GM19452 (cell line): Measurements from ENCODE around the gene GNA15.

Source experiments
- ATAC-seq: cut with Tn5 transposase; IDR thresholded peaks from one replicate; pipeline ENCODE4 v1.9.1; 2021; ENCODE audit not compliant: unreplicated experiment

The GNA15 gene

GRCh38 chr19:3120611-3121276 lies 15.1 kb upstream of the GNA15 start:
- ATAC-seq = no peak

DNA sequence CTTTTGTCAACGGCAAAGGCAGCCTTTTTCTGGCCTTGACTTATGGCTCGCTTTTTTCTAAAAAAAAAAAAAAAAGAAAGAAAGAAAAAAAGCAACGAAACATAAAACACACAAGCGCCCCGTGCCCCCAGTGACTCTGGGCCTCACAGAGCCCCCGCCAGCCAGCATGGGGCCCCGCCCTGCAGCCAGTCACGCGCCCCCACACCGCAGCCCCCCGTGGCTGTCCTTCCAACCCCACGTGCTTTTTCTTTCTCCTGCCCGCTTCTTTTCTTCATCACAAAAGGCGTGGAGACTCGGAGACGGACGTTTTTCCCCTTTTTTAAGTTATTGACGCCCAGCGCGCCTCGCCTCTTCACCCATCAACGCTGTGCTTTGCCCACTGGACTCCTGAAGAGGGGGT lies 14.4 kb upstream of the GNA15 start:
- ATAC-seq = no peak

GRCh38 chr19:3121821-3122511 lies 13.9 kb upstream of the GNA15 start:
- ATAC-seq = no peak

- no peak for ATAC-seq
Observed at GRCh38 chr19:3122512-3122870, 13.3 kb upstream of the GNA15 start.

DNA sequence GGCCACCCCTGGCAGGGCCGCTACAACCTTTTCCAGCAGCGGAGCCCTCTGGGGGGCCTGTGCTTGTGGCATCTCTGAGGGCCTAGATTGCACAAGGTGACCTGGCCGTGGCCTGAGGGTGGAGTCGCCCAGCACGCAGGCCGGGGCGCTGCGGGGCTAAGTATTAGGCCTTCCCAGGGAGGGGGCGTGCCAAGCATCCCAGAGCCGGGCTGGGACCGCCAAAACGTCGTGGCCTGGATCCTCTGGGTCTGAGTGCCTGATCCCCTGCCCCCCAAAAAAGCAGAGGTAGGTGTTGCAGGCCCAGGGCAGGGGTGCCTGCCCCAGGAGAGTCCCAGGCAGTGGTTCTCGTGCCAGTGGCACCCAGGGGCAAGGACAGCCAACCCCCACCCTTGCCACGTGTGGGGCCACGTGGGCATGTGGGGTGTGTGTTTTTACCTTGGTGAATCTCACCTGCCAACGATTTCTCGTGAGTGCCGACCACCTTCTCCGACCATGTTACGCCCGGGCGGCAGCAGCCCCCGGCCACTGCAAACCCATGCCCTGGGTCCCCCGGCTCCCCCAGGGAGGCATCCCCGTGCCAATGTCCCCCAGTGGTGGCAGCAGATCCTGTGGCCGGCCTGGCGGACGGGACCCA lies 12.6 kb upstream of the GNA15 start:
- no peak for ATAC-seq

- ATAC-seq = no peak
Observed at GRCh38 chr19:3123956-3124355, 11.9 kb upstream of the GNA15 start.

GRCh38 chr19:3124630-3125029 lies 11.2 kb upstream of the GNA15 start:
- no peak for ATAC-seq

DNA sequence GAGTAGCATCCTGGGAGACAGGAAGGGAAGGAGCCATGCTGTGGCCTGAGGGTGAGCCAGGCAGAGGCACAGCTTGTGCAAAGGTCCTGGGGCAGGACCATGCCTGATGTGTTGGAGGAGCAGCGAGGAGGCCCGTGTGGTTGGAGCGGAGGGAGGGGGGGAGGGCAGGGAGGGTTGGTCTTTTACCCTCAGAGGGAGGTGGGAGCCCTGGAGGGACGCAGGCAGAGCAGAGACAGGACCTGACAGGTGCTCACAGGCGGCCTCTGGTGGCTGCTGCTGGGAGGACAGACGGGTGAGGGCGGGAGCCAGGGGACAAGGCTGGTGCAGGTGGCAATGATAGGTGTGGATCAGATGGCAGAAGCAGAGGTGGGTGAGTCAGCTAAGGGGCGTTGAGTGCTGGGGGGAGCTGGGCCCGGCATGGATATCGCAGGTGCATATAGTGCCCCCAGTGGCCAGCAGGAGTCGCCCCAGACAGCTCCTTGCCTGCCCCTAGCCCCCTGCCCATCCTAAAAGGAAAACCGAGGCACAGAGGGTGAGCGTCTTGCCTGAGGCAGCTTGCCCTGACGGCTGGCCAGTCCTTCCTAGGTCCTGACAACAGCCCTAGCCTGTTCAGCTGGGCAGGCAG lies 9.8 kb upstream of the GNA15 start:
- no peak for ATAC-seq

GRCh38 chr19:3129112-3129511 lies 6.7 kb upstream of the GNA15 start:
- ATAC-seq = no peak

DNA sequence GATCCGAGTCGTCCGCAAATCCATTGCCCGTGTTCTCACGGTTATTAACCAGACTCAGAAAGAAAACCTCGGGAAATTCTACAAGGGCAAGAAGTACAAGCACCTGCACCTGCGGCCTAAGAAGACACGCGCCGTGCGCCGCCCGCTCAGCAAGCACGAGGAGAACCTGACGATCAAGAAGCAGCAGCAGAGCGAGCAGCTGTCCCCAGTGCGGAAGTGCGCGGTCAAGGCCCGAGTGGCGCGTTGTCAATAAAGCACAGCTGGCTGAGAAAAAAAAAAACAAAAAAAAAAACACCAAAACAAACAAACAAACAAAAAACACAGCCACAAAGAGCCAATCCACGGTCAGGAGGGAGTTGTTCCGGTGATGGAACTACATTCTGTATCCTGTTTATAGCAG lies 4.7 kb upstream of the GNA15 start:
- ATAC-seq = no peak

- ATAC-seq = no peak
Observed at GRCh38 chr19:3132971-3133792, 2.7 kb upstream of the GNA15 start.

DNA sequence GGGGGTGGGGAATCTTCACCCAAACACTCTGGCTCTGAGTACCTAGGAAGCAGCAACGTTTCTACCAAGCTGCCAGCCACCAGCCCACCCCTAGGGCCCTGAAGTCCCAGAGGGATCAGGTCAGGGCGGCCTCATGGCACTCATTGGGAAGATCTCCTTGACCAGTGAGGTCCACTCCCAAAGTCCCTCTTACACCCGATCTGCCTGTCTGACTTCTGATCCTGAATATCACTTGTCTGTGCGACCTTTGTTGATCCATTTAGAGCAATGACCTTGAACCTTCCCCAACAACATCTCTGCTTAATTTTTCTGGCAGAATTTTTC lies 2.1 kb upstream of the GNA15 start:
- no peak for ATAC-seq

DNA sequence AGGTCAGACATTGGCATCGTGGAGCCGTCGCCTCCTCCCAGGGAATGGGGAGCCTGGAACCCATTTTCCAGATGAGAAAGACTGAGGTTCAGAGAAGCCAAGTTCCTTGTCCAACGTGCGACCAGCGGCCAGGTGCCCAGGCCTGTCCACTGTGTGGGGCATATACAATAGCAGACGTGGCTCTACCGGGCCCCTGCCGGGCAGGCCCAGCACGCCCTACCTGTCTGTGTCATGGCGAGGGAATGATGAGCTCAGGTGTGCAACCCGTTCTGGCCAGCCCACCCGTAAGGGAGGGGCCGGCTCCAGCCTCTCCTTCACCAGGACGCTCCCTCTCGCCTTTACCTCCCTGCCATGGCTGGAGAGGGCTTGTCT lies 837 bp downstream of the GNA15 start:
- ATAC-seq = no peak

DNA sequence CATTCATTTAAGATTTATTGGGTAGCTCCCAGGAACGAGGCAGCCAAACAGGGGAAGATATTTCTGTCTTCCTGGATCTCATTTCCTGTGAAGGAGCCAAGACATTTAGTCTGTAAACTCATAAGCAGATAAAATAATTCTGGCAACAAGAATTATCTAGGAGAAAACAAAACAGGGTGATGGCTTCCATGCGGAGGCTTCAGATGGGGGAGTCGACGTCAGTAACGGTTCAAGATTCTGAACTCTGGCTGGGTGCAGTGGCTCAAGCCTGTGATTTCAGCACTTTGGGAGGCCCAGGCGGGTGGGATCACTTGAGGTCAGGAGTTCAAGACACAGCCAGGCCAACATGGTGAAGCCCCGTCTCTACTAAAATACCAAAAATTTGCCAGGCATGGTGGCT lies 1.3 kb downstream of the GNA15 start:
- ATAC-seq = no peak

- no peak for ATAC-seq
Observed at GRCh38 chr19:3138268-3138667, 2.4 kb downstream of the GNA15 start.

DNA sequence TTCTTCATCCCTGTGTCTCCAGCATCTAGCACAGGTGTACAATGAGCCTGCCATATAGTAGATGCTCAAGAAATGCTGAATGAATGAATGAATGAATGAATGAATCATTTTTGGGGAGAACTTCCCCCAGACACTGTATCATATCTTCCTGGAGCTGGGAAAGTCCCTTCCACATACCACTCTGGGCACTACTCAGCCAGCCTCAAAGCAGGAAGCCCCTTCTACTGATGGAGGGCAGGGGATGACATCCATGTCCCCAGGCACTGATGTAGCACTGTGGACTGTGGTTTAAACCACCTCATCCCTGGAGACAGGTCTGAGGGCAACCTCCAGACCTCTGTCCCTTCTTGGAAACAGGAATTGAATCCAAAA lies 4.8 kb downstream of the GNA15 start:
- ATAC-seq = no peak

DNA sequence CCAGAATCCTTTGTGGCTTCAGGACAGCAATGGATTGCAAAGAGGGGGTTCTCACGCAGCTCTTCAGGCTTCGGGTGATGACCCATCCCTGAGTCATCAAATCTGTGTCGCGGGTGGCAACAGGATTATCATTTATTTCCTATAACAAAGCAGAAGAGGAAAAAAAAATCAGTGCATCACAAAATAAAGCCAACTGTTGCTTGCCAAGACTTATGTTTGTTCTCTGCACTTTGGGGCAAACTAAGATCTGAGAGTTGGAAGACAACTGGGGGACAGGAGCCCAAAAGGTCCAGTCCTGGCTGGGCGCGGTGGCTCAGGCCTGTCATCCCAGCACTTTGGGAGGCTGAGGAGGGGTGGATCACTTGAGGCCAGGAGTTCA lies 6.4 kb downstream of the GNA15 start:
- ATAC-seq = no peak

DNA sequence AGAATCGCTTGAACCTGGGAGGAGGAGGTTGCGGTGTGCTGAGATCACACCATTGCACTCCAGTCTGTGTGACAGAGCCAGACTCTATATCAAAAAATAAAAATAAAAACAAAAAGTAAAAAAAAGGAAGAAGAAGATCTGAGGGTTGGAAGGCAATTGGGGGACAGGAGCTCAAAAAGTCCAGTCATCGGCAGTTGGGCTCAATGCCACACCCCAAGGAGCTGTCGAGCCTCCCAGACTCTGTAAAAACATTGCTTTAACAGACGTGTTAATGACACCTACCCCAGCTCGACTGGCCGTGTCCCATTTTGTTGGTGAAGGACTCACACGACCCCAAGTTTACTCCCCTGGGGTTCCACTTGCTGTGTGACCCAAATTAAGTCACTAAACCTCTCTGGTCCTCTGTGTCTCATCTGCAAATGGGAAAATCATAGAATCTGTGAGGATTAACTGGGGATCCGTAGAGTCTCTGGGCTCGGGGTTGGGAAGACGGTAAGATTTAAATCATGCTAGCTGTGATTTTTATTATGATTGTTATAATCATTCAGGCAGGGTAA lies 7.0 kb downstream of the GNA15 start:
- ATAC-seq = no peak

DNA sequence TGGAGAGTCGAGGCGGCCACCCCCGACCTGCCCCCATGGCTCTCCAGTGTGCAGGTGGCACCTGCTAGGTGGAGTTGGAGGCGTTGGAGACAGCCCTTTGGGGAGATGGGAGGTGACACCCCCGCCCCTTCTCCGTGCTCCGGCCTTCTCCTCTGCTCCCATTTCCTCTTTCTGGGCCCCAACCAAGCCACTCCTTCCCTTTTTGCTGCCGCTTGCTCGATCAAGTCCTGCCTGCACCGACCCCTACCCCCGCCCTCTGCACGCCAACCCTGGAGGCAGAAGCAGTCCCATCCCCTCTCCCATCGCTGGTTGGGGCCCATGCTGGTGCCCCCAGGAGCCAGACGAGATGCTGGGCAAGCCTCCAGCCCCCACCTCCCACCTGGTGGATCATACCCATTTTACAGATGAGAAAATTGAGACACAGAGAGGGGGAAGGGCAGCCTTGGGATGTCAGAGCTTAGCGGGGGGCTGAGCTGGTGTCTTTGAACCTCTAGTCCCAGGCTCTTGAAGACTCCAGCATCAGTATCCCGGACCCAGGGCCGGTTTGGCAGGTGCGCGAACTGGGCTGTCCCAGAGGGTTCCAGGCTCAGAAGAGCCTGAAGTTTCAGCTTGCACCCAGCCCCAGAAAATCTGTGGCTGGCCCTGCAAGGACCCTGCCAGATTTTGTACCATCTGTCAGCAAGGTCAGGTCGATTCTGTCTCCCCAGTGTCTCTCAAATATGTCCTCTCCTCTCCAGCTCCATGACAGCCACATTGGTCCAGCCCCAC lies 10.3 kb downstream of the GNA15 start:
- ATAC-seq = no peak

GRCh38 chr19:3146677-3147100 lies 10.9 kb downstream of the GNA15 start:
- no peak for ATAC-seq
